HG02642 (cell line): ENCODE results near the gene HRH1.
"Not testable (repeated sequence)": the region's sequence is repeated elsewhere in the genome, so short reads cannot be mapped to it uniquely, and the experiment has no call there.

Source experiments
- ATAC-seq: cut with Tn5 transposase; IDR thresholded peaks from one replicate; pipeline ENCODE4 v1.9.1; 2021; ENCODE audit warnings: mild to moderate bottlenecking; ENCODE audit not compliant: unreplicated experiment, poor library complexity

The HRH1 gene

GRCh38 chr3:11235385-11235784, 81.1 kb downstream of the HRH1 start:
- no peak for ATAC-seq

GRCh38 chr3:11236588-11237461, 82.5 kb downstream of the HRH1 start:
- ATAC-seq = no peak

- no peak for ATAC-seq
These were observed 83.8 kb downstream of the HRH1 start for GRCh38 chr3:11238060-11238459.

GRCh38 chr3:11238880-11239279, 84.6 kb downstream of the HRH1 start:
- ATAC-seq = no peak

GRCh38 chr3:11239796-11240195, 85.5 kb downstream of the HRH1 start:
- ATAC-seq = no peak

- ATAC-seq = no peak
These were observed 86.2 kb downstream of the HRH1 start for GRCh38 chr3:11240496-11240895.

GRCh38 chr3:11244121-11244677, 89.9 kb downstream of the HRH1 start:
- no peak for ATAC-seq

- ATAC-seq = no peak
These were observed 91.0 kb downstream of the HRH1 start for GRCh38 chr3:11245276-11245675.

GRCh38 chr3:11245827-11246662, 91.8 kb downstream of the HRH1 start:
- no peak for ATAC-seq

GRCh38 chr3:11246663-11246970, 92.3 kb downstream of the HRH1 start:
- no peak for ATAC-seq

GRCh38 chr3:11247362-11247761, 93.1 kb downstream of the HRH1 start:
- ATAC-seq = no peak

GRCh38 chr3:11248596-11248995, 94.3 kb downstream of the HRH1 start:
- ATAC-seq = no peak

GRCh38 chr3:11250902-11251806, 96.9 kb downstream of the HRH1 start:
- no peak for ATAC-seq

GRCh38 chr3:11251807-11252176, 97.5 kb downstream of the HRH1 start:
- ATAC-seq = no peak

GRCh38 chr3:11254876-11255275, 100.6 kb downstream of the HRH1 start:
- ATAC-seq = no peak

- ATAC-seq = not testable (repeated sequence)
These were observed 101.2 kb downstream of the HRH1 start for GRCh38 chr3:11255537-11255936.

GRCh38 chr3:11258958-11259357, 104.7 kb downstream of the HRH1 start:
- no peak for ATAC-seq

- ATAC-seq = no peak
These were observed 106.2 kb downstream of the HRH1 start for GRCh38 chr3:11260460-11260859.

GRCh38 chr3:11269007-11269406, 114.7 kb downstream of the HRH1 start:
- ATAC-seq = no peak
